HCT116 (cell line): ENCODE results near the gene TMEM255A. TPM values are rescaled to one million over a fixed set of nuclear protein-coding genes. Genes with fewer than 3 reads are reported as not detected.

ENCODE experiments used
- ATAC-seq: fragments of 200-7000 bp; cut with Tn5 transposase; 2 replicates; pipeline ENCODE4 v1.9.1; 2020; ENCODE audit warnings: mild to moderate bottlenecking, moderate library complexity
- BruUV-seq: library from RNA; stranded (reverse); fragments of 400-500 nt; replicated peaks from 2 replicates; lab custom pipeline; 2021; lab: Mats Ljungman, UMichigan
- CTCF ChIA-PET: fragments of 300-600 bp; sonication (Branson Sonifier 250); formaldehyde crosslinking; loops from one replicate; lab custom pipeline; 2021; ENCODE audit warnings: antibody characterized with exemption; lab: Charles Lee
- POLR2A ChIA-PET: fragments of 300-600, 350-600 bp; sonication (Branson Sonifier 250); formaldehyde crosslinking; loops from one replicate; lab custom pipeline; 2021; ENCODE audit warnings: antibody characterized with exemption; lab: Charles Lee
- RAD21 ChIA-PET, 2 experiments: fragments of 300-600 bp; sonication (Branson Sonifier 250); formaldehyde crosslinking; loops; one replicate each; lab custom pipeline; 2023; ENCODE audit warnings: low total read pairs in 2 of 2; ENCODE audit not compliant: uncharacterized antibody in 2 of 2, unreplicated experiment in 2 of 2, low non-redundant PET in 1 of 2; lab: Charles Lee
- DNase-seq: peaks from one replicate; pipeline ENCODE4 v3.0.0-alpha.2; 2010; ENCODE audit warnings: low read depth, low spot score
- H2AFZ ChIP-seq: fragments of 200-600 bp; shearing (Covaris generic), sonication (generic); 2 replicates; pipeline ENCODE4 v1.6.1; 2017; ENCODE audit warnings: low read depth, mixed run types, mixed read lengths, antibody characterized with exemption, low read length; ENCODE audit not compliant: poor library complexity, severe bottlenecking
- H3K27ac ChIP-seq: 2 replicates; pipeline ENCODE4 v1.5.1; 2012; ENCODE audit warnings: low read depth, low read length
- H3K27me3 ChIP-seq: fragments of 200-600 bp; sonication (generic); 2 replicates; pipeline ENCODE4 v1.6.1; 2016; ENCODE audit warnings: mixed run types, low read length, mixed read lengths; ENCODE audit not compliant: insufficient read depth
- H3K36me3 ChIP-seq, 2 experiments: fragments of 200-500 bp in 1 of 2; fragments of 200-600 bp in 1 of 2; sonication (Bioruptor generic) in 1 of 2; sonication (generic) in 1 of 2; 2 replicates each; pipeline versions ENCODE4 v1.5.1 to v1.6.1; 2014 to 2016; ENCODE audit warnings: low read length in 2 of 2, inconsistent platforms in 1 of 2, mixed read lengths in 1 of 2, mixed run types in 1 of 2; ENCODE audit not compliant: insufficient read depth in 2 of 2, control insufficient read depth in 1 of 2
- H3K4me1 ChIP-seq, 2 experiments: fragments of 200-600 bp in 1 of 2; sonication (generic) in 1 of 2; 2 replicates each; pipeline versions ENCODE4 v1.5.1 to v1.6.1; 2012 to 2017; ENCODE audit warnings: low read length in 2 of 2, inconsistent platforms in 1 of 2, mild to moderate bottlenecking in 1 of 2, mixed read lengths in 1 of 2, mixed run types in 1 of 2, moderate library complexity in 1 of 2; ENCODE audit not compliant: insufficient read depth in 2 of 2, control insufficient read depth in 1 of 2
- H3K4me2 ChIP-seq: fragments of 200-600 bp; sonication (generic); 2 replicates; pipeline ENCODE4 v1.6.1; 2017; ENCODE audit warnings: mixed run types, low read length, mixed read lengths
- H3K4me3 ChIP-seq, 2 experiments: fragments of 200-600 bp in 1 of 2; sonication (generic) in 1 of 2; replicated peaks in 1 of 2; 2 replicates each; pipeline ENCODE4 v1.5.1; 2011 to 2016; ENCODE audit warnings: low read length in 2 of 2, control low read depth in 1 of 2, low read depth in 1 of 2, mild to moderate bottlenecking in 1 of 2, mixed read lengths in 1 of 2, mixed run types in 1 of 2
- H3K79me2 ChIP-seq: fragments of 200-600 bp; sonication (generic); 2 replicates; pipeline ENCODE4 v1.6.1; 2017; ENCODE audit warnings: mild to moderate bottlenecking, mixed run types, low read length, moderate library complexity, mixed read lengths; ENCODE audit not compliant: insufficient read depth
- H3K9ac ChIP-seq: fragments of 200-600 bp; sonication (generic); 2 replicates; pipeline ENCODE4 v1.6.1; 2016; ENCODE audit warnings: low read length, mixed read lengths
- H3K9me2 ChIP-seq: fragments of 200-600 bp; sonication (generic), shearing (Covaris generic); 2 replicates; pipeline ENCODE4 v1.6.1; 2017; ENCODE audit warnings: mixed run types, mild to moderate bottlenecking, moderate library complexity; ENCODE audit not compliant: insufficient read depth
- H3K9me3 ChIP-seq, 2 experiments: fragments of 200-500 bp in 1 of 2; fragments of 200-600 bp in 1 of 2; sonication (Bioruptor generic) in 1 of 2; sonication (generic) in 1 of 2; 2 replicates each; pipeline ENCODE4 v1.6.1; 2014 to 2017; ENCODE audit warnings: low read length in 2 of 2, mixed read lengths in 2 of 2, inconsistent platforms in 1 of 2, low read depth in 1 of 2, mild to moderate bottlenecking in 1 of 2, mixed run types in 1 of 2, moderate library complexity in 1 of 2; ENCODE audit not compliant: control insufficient read depth in 1 of 2, insufficient read depth in 1 of 2
- H4K20me1 ChIP-seq: fragments of 200-600 bp; sonication (generic), shearing (Covaris generic); 2 replicates; pipeline ENCODE4 v1.6.1; 2017; ENCODE audit warnings: mixed run types, mild to moderate bottlenecking, moderate library complexity; ENCODE audit not compliant: insufficient read depth
- CBX3 ChIP-seq: IDR thresholded peaks from 2 replicates; pipeline ENCODE4 v1.6.1; 2012; ENCODE audit warnings: low read depth
- CEBPB ChIP-seq: IDR thresholded peaks from 2 replicates; pipeline ENCODE4 v1.6.1; 2012; ENCODE audit warnings: low read depth
- ELF1 ChIP-seq: IDR thresholded peaks from 2 replicates; pipeline ENCODE4 v1.6.1; 2012; ENCODE audit warnings: low read depth, borderline replicate concordance
- EZH2 ChIP-seq: fragments of 200-600 bp; sonication (generic); IDR thresholded peaks from 2 replicates; pipeline ENCODE4 v1.6.1; 2017; ENCODE audit warnings: antibody characterized with exemption, mixed run types
- EZH2phosphoT487 ChIP-seq: fragments of 200-600 bp; IDR thresholded peaks from 2 replicates; pipeline ENCODE4 v1.6.1; 2018; ENCODE audit warnings: antibody characterized with exemption, borderline replicate concordance
- FOSL1 ChIP-seq: IDR thresholded peaks from 2 replicates; pipeline ENCODE4 v1.6.1; 2012; ENCODE audit warnings: low read depth
- JUND ChIP-seq: IDR thresholded peaks from 2 replicates; pipeline ENCODE4 v1.6.1; 2012
- POLR2A ChIP-seq: IDR thresholded peaks from 2 replicates; pipeline ENCODE4 v1.7.0; 2011; ENCODE audit warnings: borderline replicate concordance; ENCODE audit not compliant: insufficient read depth, insufficient read length; ENCODE audit errors: extremely low read depth
- POLR2AphosphoS5 ChIP-seq: IDR thresholded peaks from 2 replicates; pipeline ENCODE4 v1.6.1; 2011; ENCODE audit warnings: mild to moderate bottlenecking, low read depth, low read length, moderate library complexity
- SP1 ChIP-seq: IDR thresholded peaks from 2 replicates; pipeline ENCODE4 v1.6.1; 2012; ENCODE audit warnings: low read depth
- SRF ChIP-seq: IDR thresholded peaks from 2 replicates; pipeline ENCODE4 v1.6.1; 2012; ENCODE audit warnings: low read depth
- ZNF274 ChIP-seq: fragments of 200-500 bp; sonication (Bioruptor generic); IDR thresholded peaks from 2 replicates; pipeline ENCODE4 v1.6.1; 2014; ENCODE audit warnings: mild to moderate bottlenecking, low read depth, low read length, inconsistent platforms
- intact Hi-C: fragments of 100-400 bp; cut with micrococcal nuclease; formaldehyde crosslinking; loops from 2 replicates; pipeline ENCODE4 v1.10.0; 2022
- total RNA-seq: library from RNA; stranded (reverse); gene quantifications from one replicate; pipeline ENCODE4 v1.2.1, GENCODE V29; 2021; ENCODE audit not compliant: unreplicated experiment
- TF ChIP-seq, protein P1 (sequence below): IDR thresholded peaks from 2 replicates; pipeline ENCODE4 v1.6.1; 2011; ENCODE audit warnings: mild to moderate bottlenecking, low read length, moderate library complexity; ENCODE audit not compliant: insufficient replicate concordance; ENCODE audit errors: extremely low read depth
- TF ChIP-seq, protein P2 (sequence below): IDR thresholded peaks from 2 replicates; pipeline ENCODE4 v1.6.1; 2012; ENCODE audit warnings: low read depth
- TF ChIP-seq, protein P3 (sequence below): IDR thresholded peaks from 2 replicates; pipeline ENCODE4 v1.6.1; 2012
- TF ChIP-seq, protein P4 (sequence below): IDR thresholded peaks from 2 replicates; pipeline ENCODE4 v1.6.1; 2012

The TMEM255A gene
- total RNA-seq, 1 experiment from 2014 or later = not detected

DNA sequence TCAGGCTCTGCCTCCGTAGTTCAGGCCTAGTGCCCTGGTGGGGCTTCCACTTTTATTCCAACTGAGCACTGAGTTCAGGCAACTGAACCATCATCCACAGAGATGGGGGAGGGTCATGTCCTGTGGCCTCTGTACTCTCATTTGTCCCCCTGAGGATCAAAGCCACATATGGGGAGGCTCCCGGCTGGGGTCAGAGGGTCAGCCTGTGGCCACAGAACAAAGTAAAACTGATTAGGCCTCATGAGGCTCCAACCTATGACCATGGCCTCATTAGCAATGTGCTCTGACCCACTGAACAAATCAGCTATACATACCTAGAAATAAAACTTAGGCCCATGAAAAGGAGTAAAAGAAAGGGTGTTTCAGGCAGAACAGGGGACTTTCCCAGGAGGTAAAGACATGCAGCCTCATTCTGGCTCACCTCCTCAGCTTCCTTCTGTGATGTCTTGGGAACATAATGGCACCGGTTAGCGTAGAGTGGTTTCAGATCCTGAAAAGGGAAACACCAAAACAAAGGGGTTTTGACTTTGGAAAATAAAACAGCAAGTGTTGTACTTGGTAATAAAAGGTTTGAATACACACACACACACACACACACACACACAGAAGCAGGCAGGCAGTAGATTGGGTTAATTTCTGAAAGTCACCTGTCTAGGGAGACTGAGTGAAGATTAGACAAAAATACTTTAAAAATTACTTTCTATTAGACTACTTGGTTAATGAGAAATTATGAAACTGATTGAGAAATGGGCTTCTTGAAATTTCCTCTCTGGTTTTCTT lies 24.3 kb downstream of the TMEM255A start (continued):
- TF ChIP-seq, protein P1, sequence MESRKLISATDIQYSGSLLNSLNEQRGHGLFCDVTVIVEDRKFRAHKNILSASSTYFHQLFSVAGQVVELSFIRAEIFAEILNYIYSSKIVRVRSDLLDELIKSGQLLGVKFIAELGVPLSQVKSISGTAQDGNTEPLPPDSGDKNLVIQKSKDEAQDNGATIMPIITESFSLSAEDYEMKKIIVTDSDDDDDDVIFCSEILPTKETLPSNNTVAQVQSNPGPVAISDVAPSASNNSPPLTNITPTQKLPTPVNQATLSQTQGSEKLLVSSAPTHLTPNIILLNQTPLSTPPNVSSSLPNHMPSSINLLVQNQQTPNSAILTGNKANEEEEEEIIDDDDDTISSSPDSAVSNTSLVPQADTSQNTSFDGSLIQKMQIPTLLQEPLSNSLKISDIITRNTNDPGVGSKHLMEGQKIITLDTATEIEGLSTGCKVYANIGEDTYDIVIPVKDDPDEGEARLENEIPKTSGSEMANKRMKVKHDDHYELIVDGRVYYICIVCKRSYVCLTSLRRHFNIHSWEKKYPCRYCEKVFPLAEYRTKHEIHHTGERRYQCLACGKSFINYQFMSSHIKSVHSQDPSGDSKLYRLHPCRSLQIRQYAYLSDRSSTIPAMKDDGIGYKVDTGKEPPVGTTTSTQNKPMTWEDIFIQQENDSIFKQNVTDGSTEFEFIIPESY = no peak
- no peak for TF ChIP-seq JUND

DNA sequence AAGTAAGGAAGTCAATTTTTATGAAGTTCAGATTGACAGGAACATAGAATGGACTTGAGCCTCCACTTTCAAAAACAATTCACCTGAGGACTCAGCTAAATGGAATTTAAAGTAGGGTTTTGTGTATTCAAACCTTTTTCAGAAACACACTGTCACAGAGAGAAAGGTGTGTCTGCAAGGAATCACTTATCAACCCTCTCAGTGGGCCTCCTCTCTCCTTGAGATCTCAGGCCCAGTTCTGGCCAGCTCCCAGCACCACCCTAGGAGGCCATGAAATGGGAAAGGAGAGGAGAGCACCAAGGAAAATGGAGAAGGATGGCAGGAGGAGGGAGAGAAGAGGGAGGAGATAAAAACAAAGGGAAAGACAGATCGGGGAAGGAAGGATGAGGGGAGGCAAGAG lies 28.6 kb downstream of the TMEM255A start:
- no peak for ATAC-seq
- no TSS peak for BruUV-seq
- Histone ChIP-seq H3K27ac (no peak overlapping the region), H3K4me1 (no peaks in the 10 kb centered on the region), H3K9me3 (no peaks in the 10 kb centered on the region), H3K36me3 (no peaks in the 10 kb centered on the region), H3K79me2 (no peaks in the 10 kb centered on the region), H3K9ac (no peak overlapping the region), H3K4me3 (no peak overlapping the region), H3K4me2 (no peak overlapping the region), H3K9me2 (no peaks in the 10 kb centered on the region), H3K27me3 (no peaks in the 10 kb centered on the region), H2AFZ (no peak overlapping the region), H4K20me1 (no peaks in the 10 kb centered on the region)
- POLR2A ChIA-PET = no interaction called here
- intact Hi-C loops = no loop called here
- CTCF ChIA-PET = no interaction called here
- RAD21 ChIA-PET = no interaction called here
- no peak for DNase-seq
- TF ChIP-seq, protein P1 = no peak
- TF ChIP-seq EZH2 (no peak), EZH2phosphoT487 (no peak), CEBPB (no peak), JUND (no peak), ZNF274 (no peak), ELF1 (no peak), FOSL1 (no peak), POLR2AphosphoS5 (no peak), CBX3 (no peak), SRF (no peak), SP1 (no peak), POLR2A (no peak)
- TF ChIP-seq, protein P2, sequence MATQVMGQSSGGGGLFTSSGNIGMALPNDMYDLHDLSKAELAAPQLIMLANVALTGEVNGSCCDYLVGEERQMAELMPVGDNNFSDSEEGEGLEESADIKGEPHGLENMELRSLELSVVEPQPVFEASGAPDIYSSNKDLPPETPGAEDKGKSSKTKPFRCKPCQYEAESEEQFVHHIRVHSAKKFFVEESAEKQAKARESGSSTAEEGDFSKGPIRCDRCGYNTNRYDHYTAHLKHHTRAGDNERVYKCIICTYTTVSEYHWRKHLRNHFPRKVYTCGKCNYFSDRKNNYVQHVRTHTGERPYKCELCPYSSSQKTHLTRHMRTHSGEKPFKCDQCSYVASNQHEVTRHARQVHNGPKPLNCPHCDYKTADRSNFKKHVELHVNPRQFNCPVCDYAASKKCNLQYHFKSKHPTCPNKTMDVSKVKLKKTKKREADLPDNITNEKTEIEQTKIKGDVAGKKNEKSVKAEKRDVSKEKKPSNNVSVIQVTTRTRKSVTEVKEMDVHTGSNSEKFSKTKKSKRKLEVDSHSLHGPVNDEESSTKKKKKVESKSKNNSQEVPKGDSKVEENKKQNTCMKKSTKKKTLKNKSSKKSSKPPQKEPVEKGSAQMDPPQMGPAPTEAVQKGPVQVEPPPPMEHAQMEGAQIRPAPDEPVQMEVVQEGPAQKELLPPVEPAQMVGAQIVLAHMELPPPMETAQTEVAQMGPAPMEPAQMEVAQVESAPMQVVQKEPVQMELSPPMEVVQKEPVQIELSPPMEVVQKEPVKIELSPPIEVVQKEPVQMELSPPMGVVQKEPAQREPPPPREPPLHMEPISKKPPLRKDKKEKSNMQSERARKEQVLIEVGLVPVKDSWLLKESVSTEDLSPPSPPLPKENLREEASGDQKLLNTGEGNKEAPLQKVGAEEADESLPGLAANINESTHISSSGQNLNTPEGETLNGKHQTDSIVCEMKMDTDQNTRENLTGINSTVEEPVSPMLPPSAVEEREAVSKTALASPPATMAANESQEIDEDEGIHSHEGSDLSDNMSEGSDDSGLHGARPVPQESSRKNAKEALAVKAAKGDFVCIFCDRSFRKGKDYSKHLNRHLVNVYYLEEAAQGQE = no peak
- TF ChIP-seq, protein P3, sequence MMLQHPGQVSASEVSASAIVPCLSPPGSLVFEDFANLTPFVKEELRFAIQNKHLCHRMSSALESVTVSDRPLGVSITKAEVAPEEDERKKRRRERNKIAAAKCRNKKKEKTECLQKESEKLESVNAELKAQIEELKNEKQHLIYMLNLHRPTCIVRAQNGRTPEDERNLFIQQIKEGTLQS = no peak
- TF ChIP-seq, protein P4, sequence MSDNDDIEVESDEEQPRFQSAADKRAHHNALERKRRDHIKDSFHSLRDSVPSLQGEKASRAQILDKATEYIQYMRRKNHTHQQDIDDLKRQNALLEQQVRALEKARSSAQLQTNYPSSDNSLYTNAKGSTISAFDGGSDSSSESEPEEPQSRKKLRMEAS = no peak
